Activated gamma-delta T cell treated with Interleukin-2 at 50 U/mL for 16 hours (primary cell): Measurements from ENCODE around the gene CDH8.
"Not testable (repeated sequence)": the region's sequence is repeated elsewhere in the genome, so short reads cannot be mapped to it uniquely, and the experiment has no call there.

ENCODE experiments used
- DNase-seq: peaks from one replicate; pipeline ENCODE4 v3.0.0-alpha.2; 2020

CDH8 gene

GRCh38 chr16:61929776-61930175, 106.5 kb downstream of the CDH8 start:
- DNase-seq = no peak

GRCh38 chr16:61926766-61927165, 109.5 kb downstream of the CDH8 start:
- no peak for DNase-seq

GRCh38 chr16:61923629-61924028, 112.6 kb downstream of the CDH8 start:
- DNase-seq = no peak

GRCh38 chr16:61921373-61921772, 114.9 kb downstream of the CDH8 start:
- DNase-seq = no peak

- not testable (repeated sequence) for DNase-seq
Measured at GRCh38 chr16:61917865-61918826, 118.1 kb downstream of the CDH8 start.

- no peak for DNase-seq
Measured at GRCh38 chr16:61915569-61915968, 120.7 kb downstream of the CDH8 start.

- no peak for DNase-seq
Measured at GRCh38 chr16:61909074-61909473, 127.2 kb downstream of the CDH8 start.

GRCh38 chr16:61908426-61908825, 127.8 kb downstream of the CDH8 start:
- no peak for DNase-seq

GRCh38 chr16:61901689-61902088, 134.5 kb downstream of the CDH8 start:
- no peak for DNase-seq

GRCh38 chr16:61900482-61900881, 135.8 kb downstream of the CDH8 start:
- DNase-seq = no peak

- DNase-seq = no peak
Measured at GRCh38 chr16:61897657-61898056, 138.6 kb downstream of the CDH8 start.

GRCh38 chr16:61892531-61892930, 143.7 kb downstream of the CDH8 start:
- DNase-seq = no peak

- DNase-seq = no peak
Measured at GRCh38 chr16:61891460-61891859, 144.8 kb downstream of the CDH8 start.

GRCh38 chr16:61890386-61890785, 145.9 kb downstream of the CDH8 start:
- DNase-seq = no peak

GRCh38 chr16:61887903-61888302, 148.3 kb downstream of the CDH8 start:
- DNase-seq = no peak

- DNase-seq = no peak
Measured at GRCh38 chr16:61885343-61885742, 150.9 kb downstream of the CDH8 start.

- DNase-seq = no peak
Measured at GRCh38 chr16:61879306-61879705, 156.9 kb downstream of the CDH8 start.

GRCh38 chr16:61877436-61877835, 158.8 kb downstream of the CDH8 start:
- DNase-seq = no peak

GRCh38 chr16:61872778-61873119, 163.5 kb downstream of the CDH8 start:
- no peak for DNase-seq

- no peak for DNase-seq
Measured at GRCh38 chr16:61871837-61872777, 164.1 kb downstream of the CDH8 start.

GRCh38 chr16:61862221-61863155, 173.8 kb downstream of the CDH8 start:
- DNase-seq = no peak

GRCh38 chr16:61858988-61859387, 177.2 kb downstream of the CDH8 start:
- DNase-seq = no peak

- DNase-seq = no peak
Measured at GRCh38 chr16:61842666-61843065, 193.6 kb downstream of the CDH8 start.
